IPS DF 4.7 (cell line): Measurements from ENCODE around the gene CDC14B.

ENCODE experiments used
- DNase-seq: peaks from one replicate; pipeline ENCODE4 v3.0.0-alpha.2; 2013; ENCODE audit warnings: low spot score; ENCODE audit errors: extremely low read depth

CDC14B gene

DNA sequence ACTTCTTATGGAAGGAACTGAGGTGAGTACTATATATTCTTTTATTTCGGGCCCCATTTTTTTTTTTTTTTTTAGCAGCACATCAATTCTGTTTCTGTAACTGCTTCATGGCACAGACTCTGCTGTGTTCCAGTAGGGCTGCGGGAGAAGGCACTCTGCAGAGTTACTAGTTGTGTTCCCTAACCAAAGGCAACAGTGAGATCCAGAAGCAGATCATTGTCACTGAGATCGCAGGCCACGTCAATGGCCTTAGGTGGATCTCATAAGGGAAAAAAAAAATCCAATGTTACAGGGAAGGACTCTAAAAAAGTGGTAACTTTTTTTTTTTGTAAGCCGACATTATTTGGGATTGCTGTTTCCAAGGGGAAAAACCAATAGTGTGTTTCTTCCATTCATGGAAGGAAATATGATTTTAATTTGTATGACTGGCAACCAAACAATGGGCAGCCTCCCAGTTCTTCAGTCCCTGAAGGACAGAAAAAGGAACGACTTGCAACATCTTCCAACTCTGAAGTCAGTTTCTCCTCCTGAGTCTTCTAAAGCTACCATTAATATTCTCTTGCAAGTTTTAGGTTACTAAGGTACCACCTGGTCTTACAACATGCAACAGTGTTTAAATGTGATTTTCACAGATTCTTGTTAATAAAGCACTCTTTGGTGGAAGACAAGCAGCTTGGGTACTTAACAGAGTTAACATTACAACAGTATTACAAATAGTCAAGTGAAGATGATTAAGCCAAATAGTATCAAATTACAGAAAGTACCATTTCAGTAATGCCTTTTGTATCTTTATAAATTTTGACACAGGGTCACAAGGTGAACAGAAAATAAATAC, 116.9 kb downstream of the CDC14B start:
- DNase-seq: no peak

DNA sequence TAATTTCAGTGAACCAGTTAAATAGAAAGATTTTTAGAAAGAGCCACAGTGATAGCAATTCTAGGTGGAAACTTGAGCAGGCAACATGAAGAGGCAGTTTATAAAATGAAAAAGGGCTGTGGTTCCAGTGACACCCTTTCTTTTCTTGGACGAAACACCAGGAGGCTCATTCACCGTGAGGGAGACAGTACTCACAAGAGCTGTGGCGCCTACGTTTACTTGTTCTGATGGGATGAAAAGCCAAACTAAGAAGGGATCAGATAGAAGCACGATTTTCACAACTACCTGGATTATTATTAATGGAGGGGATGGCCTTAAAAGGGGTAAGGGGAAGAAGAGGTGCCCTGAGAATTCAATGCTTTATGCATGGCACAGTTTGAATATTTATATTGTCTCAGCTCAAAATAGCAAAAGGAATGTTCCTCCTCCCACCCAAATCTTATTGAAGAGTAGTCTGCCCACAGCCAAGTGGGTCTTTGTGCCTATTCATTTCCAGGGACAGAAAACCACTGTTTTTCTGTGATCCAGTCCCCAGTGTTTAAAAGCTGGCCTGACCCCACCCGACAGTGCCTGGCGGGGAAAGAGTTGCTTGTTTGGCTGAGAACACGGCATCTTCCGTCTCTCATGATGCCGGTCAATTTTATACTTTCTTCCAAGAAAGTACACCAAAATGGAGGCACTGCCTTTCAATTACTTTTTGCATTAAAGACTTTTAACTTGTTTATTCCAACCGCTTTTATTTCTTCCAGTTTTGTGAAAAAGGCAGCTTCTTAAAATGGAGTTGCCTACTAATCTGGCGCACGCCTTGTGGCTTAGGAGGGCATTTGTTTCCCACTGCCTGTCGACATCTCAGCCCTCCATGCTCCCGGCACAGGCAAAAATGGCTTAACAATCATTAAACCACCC, 117.8 kb downstream of the CDC14B start:
- no peak for DNase-seq

DNA sequence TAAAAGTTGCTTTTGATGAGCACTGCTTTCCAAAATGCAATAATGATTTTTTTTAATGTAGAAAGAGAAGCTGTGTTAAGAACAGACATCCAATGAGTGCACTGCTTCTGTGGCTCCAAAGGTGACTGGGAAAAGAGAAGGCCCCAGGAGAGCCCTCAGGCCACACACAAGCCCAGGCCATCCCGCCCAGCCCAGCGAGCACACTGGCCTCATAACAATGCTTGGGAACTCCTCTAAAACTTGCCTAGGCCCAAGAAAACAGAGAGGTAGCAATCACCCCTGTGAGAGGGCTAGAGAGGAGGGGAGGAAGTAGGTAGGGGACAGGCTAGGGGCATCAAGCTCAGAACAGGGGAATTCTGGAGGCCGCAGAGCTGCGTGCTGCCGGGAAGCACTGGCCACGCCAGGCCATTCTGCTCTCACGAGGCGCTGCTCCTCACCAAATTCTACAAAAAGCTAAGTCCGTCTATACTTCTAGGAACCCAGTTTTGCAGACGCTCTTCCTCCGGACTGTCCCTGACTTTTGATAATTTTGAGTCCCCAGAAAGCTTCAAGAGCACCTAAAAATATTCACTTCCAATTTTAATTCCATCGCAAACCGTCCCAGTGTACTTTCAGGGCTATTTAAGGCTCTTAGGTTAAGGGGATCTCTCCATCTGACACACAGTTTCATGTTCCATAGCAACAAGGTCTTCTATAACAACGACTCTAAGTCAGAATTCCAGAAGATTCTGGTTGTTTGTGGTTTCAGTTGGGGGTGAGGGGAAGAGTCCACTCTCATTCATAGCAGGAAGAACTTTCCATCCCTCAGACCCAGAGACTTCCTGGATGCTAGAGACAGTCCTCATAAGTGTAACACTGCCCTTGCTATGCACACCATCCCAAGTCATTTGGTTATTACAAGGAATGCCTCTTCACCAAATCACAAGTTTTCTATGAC, 118.7 kb downstream of the CDC14B start:
- DNase-seq: no peak

DNA sequence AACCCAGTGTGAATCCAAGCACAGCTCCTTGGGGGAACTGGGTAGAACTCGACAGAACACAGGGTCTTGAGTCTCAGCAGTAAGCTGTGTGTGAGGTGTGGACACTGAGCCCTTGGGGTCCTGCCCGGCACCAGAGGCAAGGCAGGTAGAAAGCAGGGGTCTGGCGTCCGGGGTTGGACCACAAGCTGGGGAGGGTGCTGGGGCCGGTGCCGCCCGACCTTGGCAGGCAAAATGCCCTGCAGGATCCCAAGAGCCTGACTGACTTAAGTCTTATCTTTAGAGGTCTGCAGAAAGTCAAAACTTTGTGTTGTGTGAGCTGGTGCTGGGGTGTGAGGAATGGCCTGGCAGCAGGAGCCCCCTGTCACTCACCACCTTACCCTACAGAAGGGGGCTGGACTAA, 120.4 kb downstream of the CDC14B start:
- no peak for DNase-seq

DNA sequence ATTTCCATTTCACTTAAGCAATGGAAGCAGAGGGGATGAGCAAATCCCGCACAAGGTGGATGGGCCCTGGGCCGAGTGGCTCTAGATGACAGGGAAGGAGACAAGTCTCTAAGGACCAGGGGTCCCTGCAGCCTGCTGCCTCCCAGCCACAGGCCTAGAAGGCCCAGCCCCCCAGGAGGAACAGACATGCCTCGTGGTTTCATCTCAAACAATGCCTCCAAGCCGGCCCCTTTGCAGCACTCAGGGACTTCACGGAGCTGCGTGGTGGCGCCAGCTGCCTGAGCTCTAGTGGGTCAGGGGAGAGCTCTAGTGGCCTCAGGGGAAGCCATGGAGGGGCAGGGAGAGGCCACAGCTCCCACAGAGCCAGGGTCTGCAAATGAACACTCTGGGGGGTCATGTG, 120.8 kb downstream of the CDC14B start:
- no peak for DNase-seq

DNA sequence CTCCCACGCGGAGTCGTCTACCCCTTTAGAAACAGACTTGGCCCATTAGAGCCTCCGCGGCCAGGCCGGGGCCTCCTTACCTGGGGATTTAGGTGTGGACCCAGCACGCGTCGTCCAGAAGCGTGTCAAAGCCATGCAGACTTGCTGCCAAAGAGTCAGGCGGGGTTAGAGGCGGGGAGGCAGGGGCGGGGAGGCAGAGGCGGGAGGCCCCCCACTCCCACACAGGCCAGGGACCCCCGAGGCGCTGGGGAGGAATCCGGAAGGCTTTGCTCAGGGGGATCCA, 122.6 kb downstream of the CDC14B start:
- DNase-seq: no peak

DNA sequence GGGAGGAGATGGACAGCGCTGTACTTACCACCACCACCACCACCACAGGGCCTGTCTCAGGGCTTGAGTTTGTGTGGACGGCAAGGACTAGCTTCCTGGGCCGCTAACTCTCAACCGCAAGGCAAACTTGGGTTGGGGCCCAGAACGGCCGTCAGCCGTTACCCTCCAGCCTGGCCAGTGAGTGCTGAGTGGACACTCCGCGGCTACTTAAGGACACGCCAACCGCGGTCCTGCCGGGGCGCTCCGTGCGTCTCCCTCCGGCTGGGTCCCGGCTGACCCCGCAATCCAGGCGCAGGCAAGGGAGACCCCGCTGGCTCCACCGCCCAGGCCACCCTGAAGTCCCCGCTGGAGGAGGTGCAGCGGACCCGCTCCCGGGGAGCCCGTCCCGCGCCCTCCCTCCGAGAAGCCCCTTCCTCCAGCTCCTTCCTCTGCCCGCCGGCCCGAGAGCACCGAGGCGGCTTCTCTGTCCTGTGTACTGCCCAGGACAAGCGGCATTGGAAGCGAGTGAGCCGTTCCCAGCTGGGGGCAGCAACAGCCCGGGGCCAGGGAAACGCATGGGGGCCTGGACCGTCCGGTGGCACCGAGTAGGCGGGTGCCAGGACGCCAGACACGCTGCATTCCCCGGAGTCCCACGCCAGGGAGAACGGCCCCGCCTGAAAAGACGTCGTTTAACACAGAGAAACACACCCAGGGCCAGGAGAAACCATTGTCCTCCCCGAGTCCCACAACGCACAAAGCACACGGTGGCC, 123.1 kb downstream of the CDC14B start:
- DNase-seq: no peak

DNA sequence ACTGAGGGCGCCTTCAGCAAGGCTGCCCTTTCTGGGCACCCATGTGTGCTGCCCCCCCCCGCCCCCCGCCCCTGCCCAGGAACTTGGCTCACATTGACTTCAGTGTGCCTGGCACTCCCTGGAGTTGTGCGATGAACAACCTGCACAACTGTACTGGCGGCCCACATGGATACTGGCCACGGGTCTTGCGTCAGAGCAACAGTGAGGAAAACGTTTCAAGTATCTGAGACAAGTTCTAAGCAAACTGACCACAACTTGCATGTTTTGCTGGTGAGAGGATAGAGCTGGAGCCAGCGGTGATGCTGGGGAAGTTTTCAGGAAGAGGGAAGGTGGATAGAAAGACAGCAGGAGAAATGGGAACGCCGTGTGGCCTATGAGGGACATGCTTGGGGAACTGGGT, 124.3 kb downstream of the CDC14B start:
- DNase-seq: no peak

DNA sequence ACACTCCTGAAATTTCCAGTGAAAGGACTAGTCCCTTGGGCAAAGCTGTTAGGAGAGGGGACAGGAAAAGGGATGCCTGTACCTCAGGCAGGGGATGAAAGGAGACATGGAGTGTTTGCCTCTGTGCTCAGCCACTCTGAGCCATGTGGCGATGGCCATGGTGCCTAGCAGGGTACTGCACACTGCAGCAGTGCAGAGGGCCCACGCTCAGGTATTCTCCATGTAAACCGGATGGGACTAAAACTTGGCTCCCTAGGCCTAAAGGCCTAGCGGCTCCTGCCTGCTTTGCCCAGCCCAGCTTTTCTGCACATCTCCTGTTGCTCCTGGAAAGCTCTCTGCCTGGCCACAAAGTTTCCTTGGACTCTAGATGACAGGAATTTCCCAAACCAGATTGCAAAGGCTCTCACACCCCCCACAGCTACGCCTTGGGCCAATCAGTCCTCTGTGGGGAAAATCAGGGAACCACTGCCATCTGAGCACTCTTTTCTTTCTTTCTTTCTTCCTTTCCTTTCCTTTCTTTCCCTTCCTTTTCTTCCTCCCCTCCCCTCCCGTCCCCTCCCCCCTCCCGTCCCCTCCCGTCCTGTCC, 125.3 kb downstream of the CDC14B start:
- no peak for DNase-seq

DNA sequence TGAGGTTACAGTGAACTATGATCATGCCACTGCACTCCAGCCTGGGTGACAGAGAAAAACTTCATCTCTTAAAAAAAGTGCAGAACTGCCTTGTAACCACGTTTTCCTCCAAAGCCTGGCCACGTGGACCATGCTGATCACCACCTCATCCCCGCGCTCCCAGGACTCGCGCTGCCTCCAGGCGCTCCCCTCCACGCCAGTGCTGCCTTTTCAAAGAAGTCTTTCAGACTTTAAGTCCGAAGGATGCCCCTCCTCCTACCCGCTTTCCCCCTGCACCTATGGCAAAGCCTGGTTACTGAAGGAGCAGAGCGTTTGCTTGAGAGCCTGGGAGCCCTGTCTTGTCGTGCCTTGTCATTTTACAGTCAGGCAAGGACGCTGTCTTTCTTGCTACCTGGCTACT, 125.9 kb downstream of the CDC14B start:
- DNase-seq: no peak

DNA sequence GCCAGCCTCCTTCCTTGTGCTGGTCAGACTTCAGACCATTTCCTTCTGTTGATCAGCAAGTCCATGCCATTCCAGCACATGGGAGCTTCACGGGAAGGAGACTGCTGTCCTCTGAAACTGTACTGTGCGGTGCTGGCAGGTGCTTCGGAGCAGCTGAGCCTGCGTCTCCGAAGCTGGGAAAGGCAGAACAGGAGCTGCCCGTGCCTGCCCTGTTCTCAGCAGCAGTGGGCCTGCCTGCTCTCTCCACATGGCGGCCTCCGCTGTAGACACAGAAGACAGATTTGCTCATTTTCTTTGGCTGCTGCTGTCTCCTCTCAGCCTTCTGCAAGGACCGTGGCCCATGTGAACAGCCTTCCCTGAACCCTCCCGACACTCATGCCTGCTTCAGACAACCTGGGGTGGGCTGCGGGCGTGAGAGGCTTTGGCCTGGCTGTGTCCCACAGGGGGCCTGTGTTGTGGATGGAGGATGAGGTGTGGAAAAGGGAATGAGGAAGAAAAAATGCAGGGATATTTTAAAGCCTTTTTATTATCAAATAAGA, 126.6 kb downstream of the CDC14B start:
- DNase-seq: no peak

DNA sequence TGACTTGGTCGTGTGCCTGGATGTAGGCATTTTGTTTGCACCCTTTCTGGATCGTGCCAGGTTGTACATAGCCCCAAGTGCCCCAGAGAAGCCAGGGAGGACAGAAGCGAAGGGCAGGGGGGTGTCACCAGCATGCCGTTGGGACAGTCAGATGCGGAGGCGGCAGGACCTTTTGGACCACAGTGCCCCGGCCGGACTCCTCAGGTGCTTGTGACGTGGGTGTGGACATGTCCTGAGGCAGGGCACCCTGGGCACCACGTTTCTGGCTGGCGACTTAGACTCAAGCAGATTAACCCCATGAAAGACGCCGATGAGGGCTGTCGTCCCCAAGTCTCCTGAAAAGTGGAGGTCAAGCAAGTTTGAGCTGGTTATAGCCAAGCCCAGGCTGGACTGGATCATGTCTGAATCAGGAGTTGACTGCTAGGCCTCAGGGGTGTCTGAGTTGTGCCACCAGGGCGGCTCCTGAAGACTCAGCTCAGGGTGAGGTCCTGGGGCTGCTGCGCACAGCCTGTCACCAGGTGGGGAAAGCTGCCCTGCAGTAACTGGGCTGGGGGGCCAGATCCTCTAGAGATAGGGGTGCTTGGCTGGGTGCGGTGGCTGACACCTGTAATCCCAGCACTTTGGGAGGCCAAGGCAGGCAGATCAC, 127.6 kb downstream of the CDC14B start:
- DNase-seq: no peak

DNA sequence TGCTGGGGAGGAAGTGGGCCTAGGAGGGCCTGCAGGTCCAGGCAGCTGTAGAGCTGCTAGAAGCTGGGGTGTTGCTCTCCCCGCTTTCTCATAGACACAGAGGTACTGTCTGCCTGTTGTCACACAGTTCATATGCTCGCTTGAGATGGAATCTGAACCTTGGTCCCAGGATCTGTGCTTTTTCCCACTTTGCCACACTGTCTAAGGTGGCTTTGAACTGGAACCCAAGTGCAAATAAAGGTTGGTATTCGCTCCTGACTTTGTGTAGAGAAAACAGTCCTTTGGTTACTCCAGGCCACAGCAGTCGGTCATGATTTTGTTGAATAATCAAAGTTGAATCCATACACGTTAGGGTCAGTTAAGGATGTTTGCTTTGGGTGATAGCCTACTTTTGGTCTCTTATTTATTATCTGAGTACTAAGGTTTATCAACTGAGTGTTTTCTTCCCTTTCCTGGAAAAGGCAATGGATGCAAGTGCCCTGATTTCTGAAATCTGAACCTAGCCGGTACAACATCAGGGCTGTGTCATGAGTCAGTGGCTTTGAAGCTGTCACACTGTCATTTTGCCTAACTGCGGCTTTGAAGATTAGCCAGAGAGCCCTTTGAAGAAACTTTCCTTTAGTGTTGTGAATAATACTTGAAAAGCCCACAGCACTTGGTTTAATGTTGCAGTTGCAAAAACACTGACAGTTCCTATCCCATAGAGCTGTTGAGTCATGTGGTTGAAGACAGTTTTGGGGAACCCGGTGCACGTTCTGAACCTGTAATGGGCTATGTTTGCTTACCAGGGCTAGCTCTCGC, 128.4 kb downstream of the CDC14B start:
- DNase-seq: no peak

DNA sequence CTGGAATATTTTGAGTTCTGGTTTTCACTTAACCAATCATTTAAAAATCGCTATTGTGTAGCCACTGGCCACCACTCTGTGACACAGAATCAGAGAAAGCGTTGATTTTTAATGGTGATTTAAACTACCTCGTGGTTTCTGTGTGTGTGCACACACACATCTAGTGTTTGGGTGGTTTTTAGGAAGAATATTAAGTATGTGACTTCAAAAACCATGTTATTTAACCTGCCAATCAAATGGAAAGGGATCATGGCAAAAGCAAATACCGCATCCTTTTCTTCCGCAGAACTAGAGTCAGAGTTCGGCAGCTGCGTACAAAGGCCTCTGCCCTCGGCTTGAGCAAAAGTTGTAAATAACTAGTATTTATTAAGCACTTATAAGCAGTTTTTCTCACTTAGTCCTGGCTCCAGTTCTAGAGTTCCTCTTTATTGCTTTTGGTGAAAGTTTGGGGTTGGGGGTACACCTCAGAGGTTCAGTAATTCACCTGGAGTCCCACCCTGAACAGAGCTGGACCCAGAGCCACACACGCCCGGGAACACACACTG, 129.0 kb downstream of the CDC14B start:
- DNase-seq: no peak

DNA sequence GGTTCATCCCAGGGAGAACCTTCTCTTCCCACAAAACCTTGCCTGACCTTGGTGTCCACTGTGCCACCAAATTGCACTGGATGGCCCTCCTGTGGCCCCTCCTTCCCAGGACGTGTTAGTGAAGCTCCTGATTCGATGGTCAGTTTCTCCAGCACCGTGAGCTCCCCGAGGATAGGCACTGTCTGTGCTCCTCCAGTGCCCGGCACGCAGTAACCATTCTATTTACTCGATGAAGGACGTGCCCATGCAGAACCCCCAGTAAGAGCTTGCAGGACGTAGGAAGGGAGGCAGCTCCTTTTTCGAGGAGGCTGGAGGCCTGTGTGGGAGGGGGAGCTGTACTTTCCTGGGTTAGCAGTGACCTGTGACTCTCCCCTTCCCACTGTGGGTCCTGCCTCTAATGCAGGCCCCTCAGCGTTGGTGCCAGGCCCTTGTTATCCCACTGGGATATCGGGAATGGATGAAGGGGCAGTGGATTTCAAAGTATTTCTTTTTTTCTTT, 130.1 kb downstream of the CDC14B start:
- no peak for DNase-seq

DNA sequence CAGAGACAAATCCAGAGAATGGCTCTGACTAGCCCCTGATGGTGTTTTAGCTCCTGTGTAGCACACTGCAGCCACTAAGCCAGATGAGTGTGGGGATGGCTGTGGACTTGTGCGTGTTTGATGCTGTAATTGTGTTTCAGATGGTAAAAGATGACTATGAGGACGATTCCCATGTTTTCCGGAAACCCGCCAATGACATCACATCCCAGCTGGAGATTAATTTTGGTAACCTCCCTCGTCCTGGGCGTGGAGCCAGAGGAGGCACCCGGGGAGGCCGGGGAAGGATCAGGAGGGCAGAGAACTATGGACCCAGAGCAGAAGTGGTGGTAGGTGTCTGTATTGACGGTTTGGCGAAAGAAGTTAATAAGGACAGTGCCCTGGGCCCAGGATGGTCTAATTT, 131.7 kb downstream of the CDC14B start:
- DNase-seq: no peak

DNA sequence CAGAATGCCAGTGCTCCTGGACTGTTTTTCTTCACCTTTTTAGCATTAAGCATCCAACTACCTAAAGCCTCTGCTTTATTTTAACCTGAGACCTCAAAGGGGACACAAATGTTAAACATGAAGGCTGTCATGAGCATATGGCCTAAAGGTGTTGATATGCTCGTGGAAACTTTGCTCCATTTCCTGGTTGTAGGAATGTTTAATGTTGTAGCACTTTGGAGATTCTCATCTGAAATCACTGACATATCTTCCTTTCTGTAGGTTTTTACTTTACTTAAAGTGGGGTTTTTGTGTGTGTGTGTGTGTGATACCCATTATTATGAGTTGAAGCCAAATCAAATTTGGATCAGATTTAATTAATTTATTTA, 132.6 kb downstream of the CDC14B start:
- DNase-seq: no peak

DNA sequence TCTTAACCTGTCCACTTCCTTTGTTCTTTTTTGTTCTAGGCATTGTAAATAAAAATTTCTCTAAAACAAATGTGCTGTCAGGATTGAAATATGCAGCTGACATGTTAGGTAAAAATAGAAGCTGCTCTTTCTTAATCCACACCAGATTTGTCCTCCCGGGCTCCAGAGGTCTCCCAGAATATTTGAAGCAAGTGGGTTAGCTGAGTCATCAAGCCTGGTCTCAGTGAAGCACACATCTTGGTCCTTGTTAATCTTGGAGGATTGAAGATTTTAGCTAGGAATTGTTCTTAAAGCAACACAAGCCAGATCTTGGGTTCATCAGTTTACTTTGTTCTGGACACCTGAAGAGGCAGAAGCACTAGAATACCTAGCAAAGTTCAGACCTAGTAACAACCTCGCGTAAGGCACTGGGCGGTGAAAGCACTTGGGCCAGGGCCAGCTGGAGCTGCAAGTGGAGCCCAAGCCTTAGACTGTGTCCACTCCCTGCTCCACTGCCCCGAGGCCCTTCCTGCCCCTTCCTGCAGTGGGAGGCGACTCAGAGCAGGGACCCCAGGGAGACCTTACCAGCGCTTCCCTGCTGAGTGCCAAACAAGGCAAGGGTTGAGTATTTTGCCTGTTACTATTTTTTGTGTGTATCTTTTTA, 133.1 kb downstream of the CDC14B start:
- no peak for DNase-seq
